Suppressor macrophage (primary cell): ENCODE data around the gene AKT3.
A peak's percentile ranks its signal among the peaks of the same experiment; 100 is the strongest.

Source experiments
- DNase-seq, 4 experiments: peaks; one replicate each; pipeline ENCODE4 v3.0.0-alpha.2; 2020 to 2022

AKT3 gene

DNA sequence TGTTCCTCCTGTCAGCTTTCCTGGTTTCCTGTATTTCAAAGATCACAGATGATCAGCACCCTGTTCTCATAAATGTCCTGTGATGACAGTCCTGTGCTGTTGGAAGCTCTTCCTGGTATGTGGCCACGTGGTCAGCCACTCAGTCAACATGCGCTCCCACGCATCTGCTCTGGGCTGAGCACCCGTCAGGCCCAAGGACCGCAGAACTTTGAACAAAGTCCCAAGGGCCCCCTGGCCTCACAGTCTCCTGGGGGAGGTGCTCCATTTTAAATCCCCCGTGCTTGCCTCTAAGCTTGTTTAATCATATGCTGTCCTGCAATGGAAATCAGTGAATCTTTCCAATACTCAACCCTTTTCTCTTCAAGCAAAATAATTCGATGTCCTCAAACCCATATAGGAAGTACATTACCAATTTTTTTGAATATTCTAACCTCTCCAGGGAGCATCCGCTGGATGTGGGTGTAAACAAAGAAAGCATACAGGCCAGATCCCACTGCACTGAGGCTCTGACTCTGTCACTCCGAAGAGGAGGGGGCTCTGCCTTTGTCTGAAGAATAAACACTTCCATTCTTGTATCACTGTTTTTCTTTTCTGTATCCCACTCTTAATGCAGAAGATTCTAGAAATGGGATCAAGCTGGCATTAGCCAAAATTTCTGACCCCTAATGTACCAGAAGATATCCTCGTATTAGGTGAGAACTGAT is 343.9 kb downstream of the AKT3 start:
- DNase-seq, result peak in 3 of 4 experiments; percentile 14 to 33 (median 28)

DNA sequence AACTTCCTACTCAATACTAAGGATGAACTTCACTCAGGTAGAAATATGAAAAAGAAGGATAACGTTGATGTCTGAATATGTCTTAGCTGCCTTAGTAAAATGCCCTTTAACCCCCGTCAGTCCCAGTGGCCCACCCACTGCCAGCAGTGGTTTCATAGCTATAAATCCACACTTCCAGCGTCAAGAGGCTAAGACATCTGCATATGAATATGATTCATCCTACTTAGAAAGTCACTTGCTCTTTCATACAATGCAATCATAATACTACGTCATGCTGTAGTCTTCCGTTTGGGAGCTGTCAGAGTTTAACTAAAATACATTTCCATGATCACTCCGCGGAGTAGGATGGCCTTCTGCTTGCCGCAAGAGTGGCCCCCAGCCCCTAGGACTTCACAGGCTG is 346.9 kb downstream of the AKT3 start:
- DNase-seq, result no peak

DNA sequence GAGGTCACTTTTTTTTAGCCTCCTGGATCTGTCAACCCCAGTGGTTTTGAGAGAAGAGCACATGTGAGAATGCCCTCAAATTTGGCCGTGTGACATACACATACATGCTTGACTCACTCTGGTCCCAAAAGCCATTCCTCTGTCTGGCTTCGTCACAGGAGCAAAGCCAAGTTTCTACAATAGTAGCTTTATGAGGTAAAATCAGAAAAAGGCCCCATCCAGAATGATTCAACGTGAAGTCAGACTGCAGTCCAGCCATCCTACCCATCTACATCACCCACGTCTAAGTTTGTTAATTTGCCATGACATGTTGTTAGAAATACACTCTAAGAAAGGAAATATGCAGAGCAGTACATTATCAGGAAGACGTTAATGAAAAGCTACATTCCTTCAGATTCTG is 349.0 kb downstream of the AKT3 start:
- no peak for DNase-seq

DNA sequence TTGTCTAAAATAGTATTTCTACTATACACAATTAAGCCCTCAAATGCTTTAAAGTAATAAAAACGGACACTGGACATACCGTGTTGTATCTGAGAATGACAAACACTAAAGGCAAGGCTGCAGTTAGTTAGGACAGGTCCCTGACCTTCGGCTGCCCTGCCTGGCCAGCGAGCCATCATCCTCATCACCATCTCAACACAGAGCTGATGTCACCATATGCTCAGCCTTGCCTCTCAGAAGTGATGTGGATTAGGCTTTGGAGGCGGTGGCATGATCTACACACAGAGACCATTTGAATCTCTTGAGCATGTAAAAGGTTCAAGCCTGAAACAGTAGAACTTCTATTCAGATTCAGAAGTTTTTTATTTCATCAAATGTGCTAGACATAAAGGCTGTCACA is 349.5 kb downstream of the AKT3 start:
- no peak for DNase-seq

DNA sequence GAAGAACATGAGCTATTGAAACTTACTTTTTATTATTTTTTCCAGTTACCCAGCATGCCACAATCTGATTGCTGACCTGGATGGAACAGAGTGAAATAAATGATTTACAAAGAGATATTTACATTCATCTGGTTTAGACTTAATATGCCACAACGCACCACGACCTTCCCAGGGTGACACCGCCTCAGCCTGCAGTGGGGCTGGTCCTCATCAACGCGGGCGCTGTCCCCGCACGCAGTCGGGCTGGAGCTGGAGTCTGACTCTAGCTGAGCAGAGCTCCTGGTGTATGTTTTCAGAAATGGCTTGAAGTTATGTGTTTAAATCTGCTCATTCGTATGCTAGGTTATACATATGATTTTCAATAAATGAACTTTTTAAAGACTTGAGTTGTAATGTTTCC is 350.3 kb downstream of the AKT3 start:
- no peak for DNase-seq

DNA sequence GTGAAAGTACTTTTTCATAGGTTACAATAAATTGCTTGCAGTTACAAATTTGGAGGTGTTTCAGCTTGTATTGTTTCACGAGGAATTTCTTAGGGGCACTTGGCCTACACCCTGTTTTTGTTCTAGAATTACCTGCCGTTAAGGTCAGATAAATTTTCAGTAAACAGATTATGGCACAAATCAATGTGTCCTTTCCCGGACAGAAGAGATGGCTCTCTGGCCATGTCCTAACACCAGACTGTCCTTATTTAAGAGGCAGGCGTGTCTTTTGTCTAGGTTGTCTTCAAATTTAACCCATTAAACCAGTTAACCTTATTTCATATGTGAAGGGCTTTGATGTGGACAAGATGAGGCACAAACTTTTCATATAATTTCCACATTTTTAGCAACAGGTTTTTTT is 350.8 kb downstream of the AKT3 start:
- no peak for DNase-seq

DNA sequence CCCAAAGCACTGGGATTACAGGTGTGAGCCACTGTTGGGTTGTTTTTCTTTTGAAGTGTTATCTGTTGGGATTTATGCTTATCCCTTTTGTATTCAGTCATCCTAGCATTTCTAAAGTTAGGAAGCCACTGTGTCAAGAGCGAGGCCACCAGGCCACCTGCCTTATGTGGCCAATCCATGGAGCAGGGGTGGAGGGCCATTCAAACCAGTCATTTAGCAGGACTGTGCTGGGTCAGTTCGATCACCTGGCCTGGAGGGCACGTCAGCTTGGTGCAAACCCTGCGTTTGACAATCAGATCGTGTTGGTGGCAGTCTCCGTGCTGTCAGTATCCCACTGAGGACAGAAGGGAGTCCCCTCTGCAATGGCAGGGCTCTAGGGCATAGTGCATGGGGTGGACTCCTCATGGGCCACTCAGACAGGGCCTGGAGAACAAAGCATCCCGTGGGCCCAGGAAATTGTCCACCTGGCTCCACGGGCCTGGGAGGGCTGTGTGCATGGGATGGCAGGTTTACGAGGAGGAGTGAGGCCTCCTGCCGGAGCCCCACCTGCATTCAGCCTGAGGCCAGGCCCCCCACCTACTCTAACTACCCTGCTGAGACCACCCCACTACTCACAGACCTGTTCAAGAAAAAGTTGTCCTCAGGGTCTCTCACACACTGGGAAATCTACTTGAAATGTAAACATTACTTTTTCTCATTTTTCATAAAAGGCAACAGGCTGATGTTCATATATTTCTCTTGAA is 351.9 kb downstream of the AKT3 start:
- DNase-seq, result no peak

DNA sequence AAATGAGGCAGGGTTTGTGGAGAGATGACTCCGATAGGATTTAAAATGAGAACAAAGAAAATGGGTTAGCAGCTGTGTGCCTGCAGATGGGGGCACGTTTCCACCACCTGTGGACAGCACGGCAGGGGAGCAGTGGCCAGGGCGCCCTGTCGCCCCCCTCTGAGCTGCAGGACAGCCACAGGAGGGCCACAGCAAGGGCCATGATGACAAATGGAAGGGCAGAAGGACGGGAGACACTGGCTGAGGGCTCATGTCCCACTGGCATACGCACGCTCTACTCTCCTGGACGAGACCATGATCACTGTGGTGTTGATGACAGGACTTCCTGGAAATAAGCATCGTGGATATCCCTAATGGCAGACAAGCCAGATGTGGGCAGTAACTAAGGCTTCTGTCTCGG is 353.2 kb downstream of the AKT3 start:
- no peak for DNase-seq

DNA sequence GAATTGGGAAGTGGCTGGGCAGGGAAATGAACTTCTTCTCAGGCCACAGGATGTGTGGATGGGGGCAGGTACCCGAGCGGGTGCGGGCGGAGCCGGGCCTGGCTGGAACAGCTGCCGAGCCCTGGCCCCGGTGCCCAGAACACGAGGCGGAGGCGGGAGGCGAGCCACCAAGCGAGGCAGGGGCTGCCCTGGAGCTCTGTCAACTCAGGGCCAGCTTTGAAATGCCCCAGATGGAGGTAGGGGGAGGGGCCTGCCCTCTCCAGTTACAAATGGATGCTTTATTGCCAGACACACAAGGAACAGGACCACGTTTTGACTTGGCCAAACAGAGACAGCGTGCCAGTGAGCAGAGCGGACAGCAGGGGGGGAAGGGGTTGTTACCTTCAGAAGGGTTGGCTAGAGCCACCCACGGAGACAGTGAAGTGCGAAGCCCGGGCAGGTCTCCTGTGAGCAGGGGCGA is 353.8 kb downstream of the AKT3 start:
- peak in 1 of 4 experiments; percentile 71 for DNase-seq

DNA sequence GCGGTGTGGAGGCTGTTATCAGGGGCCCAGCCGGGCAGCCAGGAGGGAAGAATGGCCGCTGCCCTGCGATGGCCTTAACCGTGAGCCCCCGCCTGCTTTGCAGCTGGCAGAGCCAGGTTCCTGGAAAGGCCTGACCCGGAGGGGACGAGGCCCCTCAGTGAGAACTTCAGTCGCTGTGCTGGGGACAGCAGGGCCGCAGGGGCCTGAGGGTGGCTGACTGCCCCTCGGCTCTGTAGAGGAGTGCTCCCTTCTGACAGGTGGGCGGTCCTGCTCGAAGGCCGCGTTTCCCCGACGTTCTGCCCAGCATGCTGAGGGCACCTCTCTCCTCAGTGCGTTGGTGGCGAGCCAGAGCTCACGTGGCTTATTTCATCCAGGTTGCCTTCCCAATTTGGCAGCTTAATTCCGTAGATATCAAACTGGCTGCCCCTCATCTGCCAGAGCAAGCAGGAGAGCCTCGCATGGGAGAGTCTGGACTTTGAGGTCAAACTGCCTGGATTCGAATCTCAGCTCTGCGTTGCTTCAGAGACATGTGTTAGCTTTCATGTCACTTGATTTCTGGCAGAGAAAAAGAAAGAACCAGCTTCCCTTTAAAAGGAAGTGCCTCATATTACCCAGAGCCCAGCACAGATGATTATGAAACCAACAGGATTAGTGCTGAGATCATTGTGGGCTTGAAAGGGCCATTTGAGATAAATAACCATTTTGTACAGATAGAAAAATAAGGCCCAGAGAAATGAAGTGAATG is 354.4 kb downstream of the AKT3 start:
- peak; percentile 65 to 87 (median 78) for DNase-seq

DNA sequence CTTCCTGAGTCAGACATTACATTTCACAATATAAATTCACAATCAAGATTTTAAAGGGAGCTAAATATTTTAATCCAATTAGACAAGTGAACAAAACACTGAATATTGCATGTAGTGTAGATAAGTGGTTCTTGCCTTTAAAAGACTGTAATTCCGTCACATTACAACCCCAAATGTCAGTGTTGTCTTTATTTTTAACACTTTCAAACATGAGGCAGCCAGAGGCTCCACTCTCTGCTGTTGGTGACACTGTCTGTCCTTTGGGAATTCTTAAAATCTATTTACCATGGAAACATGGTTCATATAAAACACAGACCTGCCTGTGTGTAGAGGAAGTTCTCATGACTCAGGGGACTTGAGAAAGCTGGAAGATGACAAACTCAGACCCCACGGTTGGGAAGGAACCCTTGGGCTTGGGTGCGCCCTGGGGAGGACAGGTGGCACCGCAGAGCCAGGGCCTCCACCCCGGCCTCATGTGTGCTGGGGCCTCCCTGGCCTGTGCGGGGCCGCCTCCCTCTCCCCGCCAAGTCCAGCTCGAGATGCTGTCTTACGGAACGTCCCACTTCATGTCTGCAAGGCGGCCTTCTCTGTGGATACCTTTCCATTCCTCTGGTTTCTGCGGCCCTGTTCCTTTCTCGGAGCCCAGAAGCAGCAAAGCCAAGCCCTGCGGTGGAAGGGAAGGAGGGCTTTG is 355.2 kb downstream of the AKT3 start:
- DNase-seq, result no peak

DNA sequence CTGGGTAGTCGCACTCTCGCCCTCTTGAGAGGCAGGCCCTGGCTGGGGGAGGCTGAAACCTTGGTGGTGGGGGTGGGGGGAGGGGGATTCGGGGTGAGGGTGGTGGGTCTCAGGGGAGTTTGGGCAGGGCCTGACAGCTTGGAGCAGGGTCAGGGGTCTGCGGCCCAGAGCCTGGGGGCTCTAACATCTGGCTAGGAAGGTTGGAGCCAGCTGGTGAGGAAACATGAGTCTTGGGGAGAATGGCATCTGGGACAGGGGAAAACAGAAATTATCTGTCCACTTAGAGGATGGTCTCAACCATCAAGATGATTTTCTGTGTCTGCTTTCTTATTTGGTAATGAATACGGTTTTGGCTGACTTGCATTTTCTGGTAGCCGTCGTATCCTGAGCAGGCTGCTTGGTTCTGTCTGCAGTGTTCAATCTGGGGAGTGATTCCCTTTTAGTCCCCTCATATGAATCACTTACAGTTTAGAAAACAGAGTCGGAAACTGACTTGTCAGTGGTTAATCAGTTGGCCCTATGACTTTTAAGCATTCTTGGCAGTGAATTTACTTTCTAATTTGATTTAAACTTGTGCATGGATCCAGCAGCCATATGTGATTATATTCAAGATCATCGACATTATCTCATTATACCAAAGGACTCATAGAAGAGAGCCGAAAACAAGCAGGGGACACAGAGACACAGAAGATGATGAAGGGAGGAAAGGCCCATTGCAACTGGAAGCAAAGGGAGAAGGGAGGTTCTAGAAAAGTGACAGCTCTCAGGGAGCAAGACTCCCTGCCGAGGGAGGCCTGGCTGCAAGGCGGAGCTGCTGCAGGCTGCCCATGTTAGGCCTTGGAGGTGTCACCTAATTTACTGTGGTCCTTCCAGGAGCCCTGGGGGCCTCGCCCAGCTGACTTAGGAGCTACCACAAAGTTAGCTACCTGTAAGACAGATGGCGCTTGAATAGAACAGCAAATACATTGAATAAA is 356.6 kb downstream of the AKT3 start:
- DNase-seq, result no peak

DNA sequence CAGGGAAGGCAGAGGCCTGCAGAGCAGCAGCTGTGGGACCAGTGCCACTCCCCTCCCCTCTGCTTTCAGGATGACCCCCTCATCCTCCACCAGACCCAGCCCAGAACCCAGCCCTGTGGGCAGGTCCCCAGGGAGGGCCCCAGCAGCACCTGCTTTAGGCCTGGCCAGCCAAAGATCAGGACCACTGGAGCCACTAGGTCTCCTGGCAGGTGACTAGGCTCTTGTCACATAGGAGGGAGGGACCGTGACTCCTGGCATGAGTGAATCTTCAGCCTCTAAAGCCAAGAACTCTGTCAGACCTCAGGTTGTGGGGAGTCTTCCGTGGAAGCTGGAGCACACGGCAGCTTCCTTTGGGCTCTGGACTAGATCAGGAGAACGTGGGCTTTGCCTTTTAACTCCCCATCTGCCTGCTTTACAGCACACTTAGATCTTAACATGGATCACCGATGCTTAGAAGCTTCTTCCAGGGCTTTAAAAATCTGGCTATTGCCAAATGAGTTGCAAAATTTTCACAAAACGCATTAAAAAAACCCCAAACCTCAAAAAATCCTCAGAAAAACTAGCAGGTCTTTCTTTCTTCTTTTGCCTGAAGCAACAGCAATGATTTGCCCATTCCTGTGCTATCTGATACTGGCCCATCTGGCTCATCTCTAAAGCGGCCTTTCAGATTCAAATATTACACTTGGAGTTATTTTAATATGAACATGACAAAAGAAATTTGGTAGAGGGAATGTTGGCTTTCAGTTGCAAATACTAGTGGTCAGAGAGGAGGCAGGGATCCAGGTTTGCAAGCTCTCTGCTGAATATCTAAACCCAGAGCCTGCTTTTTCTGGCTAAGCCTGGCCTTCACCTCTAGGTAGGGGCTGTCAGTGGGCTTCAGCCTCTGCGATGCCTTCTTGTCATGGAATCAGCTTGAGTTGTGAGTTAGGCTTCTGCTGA is 359.0 kb downstream of the AKT3 start:
- no peak for DNase-seq

DNA sequence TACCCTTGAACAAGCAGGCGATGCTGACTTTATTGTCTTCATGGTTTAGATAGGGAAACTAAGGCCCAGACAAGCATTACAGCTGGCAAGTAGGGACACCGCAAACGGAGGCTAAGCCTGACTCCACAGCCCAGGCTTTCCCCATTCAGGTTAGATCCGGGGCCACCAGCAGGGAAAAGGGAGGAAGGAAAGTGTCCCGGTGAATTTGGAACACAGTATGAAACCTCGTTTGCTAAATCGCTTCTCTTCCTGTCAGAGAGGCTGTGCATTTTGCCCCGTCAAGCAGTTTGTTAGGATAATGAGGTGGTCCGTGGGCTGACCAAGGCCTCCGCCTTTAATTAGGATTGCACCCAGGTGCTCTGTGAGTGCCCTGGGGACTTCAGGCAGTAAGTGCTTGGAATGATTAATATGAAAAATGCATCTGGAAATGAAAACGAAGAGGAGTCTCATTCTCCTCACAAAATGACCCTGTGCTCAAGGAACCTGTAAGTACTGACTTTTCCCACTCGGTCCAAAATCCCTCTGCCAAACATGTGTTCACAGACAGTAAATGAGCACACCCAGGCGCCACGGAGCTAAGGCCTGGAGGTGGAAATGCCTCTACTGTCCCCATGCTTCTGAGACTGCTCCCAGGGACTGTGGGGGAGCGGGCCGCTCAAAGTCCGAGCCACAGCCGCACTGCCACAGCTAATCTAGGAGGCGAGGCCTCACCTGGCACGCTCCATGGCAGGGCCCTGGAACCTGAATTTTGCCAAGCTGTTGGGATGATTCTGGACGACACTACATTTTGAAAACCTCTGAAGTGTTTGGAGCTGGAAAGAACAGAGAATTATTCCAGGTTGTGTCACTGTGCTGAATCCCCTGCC is 360.1 kb downstream of the AKT3 start:
- no peak for DNase-seq

DNA sequence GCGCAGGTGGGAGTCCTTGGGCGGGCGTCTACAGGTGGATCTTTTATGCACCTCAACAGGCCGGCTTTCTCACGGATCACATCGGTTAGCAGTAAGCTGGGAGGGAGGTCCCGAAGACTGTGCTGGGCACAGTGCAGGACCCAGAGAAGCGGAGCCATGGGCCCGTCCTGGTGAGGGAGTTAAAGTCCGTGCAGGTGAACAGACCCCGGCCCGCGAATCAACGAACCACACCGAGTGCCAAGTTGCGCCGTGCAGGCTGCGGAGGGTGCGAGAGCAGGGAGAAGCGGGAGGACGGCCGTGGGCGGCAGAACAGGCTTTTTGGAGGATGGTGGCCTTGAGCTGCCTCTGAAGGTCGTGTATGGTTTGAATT is 360.9 kb downstream of the AKT3 start:
- no peak for DNase-seq

DNA sequence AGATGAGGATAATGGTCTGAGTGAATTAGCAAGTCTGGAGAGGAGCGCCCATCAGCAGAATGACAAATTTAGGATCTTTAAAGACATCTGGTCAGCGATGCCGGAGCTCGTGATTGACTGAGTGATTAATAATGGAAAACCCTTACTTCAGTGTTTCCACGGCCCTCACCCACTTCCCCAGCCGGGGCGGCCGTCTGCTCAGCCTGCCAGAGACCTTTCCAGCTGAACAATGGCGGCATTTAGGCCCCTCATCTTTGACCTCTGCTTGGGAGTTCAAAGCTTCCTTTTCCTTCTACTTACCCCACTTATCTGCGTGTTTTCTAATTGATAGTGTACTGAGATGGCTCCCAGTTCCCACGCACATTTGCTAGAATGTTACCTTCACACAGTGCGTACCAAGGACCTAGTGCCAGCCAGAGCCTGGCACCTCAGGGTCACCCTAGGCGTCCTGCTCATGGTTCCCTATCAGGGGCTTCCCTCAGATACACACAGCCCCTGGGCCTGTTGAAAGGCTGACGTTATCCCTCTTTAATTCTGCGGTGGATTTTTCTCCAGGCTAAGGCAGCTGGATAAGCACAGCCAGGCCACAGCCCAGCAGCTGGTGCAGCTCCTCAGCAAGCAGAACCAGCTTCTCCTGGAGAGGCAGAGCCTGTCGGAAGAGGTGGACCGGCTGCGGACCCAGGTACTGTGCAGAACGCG is 361.4 kb downstream of the AKT3 start:
- no peak for DNase-seq

DNA sequence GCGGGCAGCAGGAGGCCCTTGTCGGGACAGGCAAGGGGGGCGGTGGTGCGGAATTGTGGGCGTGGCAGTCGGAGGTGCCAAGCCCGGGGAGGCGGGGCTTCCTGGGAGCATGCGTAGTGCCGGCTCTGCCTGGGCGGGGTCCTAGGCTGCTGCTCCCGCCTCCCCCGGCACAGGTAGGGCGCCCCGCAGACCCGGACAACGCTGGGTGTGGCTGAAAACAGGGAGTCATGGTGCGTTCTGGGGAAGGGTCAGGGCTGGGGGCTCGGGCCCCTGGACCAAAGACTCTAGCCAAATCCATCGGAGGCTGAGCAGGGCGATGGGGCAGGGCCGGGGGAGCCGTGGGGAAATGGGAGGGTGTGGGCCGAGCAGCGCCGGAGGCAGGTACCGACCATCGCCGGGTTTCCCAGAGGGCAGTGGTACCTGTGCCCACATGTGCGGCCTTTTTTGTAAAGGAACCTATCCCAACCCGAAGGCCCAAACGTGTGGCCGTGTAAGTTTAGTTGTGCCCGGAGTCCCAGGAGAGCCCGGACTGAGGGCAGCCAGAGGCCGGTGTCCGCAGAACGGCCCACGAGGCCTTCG is 362.3 kb downstream of the AKT3 start:
- no peak for DNase-seq

DNA sequence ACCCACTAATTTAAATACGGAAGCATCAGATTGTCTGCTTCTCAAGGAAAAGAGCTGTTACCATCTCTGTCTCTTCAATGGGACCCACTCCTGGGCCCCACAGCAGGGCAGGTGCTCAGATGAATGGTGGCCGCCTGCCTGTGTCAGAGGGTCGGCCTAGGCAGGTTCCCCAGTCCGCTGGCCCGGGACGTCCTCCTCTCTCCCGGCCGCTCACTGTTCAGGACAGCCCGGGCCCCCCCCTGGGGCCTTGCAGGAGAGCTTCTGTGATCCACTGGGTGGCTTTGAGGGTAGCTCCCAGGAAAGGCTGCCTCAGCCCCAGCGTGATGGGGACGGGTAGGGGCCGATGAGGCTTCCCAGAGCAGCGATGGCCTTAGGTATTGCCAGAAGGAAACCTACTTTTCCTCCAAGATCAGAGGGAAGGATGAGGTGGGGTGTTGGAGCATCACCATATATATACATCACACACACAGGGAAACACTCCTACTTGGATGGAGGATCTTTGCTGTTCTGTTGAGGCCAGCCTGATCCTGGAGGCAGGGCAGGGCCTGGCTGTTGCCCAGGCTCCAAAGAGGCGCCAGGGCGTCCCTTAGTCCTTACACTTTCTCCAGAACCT is 362.9 kb downstream of the AKT3 start:
- no peak for DNase-seq
